ENCODE results near the gene CTRB1. TPM values are rescaled to one million over a fixed set of nuclear protein-coding genes. Genes with fewer than 3 reads are reported as not detected.

The CTRB1 gene
- total RNA-seq, 2 donors from 2014 or later: 0.39 to 1.4 TPM

Other genes starting within 250 kb of the CTRB1 start
- 10 to 100 TPM; 35.7 to 42.9 TPM for gene WDR59, start 233.9 kb upstream of the CTRB1 start, total RNA-seq
- gene ZNRF1, start 220.0 kb upstream of the CTRB1 start, total RNA-seq: 10 to 100 TPM; 16.7 to 17.5 TPM
- gene LDHD, start 102.2 kb upstream of the CTRB1 start, total RNA-seq: 10 to 100 TPM; 26.6 to 28.5 TPM
- 1 to 10 TPM; 5.9 to 6.8 TPM for gene ZFP1, start 70.5 kb upstream of the CTRB1 start, total RNA-seq
- gene CTRB2, start 11.8 kb upstream of the CTRB1 start, total RNA-seq: not detected
- gene BCAR1, start 32.6 kb downstream of the CTRB1 start, total RNA-seq: 10 to 100 TPM; 46.5 to 65.9 TPM
- gene CFDP1, start 214.5 kb downstream of the CTRB1 start, total RNA-seq: 10 to 100 TPM; 31.3 to 32.7 TPM
- 10 to 100 TPM in 1 of 2 donors, 1 to 10 TPM in 1; 10.0 to 12.2 TPM for gene TMEM170A, start 245.7 kb downstream of the CTRB1 start, total RNA-seq